ENCODE measurements around the gene INPP1. TPM values are rescaled to one million over a fixed set of nuclear protein-coding genes. Genes with fewer than 3 reads are reported as not detected.
A peak's percentile ranks its signal among the peaks of the same experiment; 100 is the strongest.
"Not testable (repeated sequence)": the region's sequence is repeated elsewhere in the genome, so short reads cannot be mapped to it uniquely, and the experiment has no call there.

The INPP1 gene, protein sequence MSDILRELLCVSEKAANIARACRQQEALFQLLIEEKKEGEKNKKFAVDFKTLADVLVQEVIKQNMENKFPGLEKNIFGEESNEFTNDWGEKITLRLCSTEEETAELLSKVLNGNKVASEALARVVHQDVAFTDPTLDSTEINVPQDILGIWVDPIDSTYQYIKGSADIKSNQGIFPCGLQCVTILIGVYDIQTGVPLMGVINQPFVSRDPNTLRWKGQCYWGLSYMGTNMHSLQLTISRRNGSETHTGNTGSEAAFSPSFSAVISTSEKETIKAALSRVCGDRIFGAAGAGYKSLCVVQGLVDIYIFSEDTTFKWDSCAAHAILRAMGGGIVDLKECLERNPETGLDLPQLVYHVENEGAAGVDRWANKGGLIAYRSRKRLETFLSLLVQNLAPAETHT
- 1 to 10 TPM; 6.7 to 7.8 TPM for total RNA-seq

DNA sequence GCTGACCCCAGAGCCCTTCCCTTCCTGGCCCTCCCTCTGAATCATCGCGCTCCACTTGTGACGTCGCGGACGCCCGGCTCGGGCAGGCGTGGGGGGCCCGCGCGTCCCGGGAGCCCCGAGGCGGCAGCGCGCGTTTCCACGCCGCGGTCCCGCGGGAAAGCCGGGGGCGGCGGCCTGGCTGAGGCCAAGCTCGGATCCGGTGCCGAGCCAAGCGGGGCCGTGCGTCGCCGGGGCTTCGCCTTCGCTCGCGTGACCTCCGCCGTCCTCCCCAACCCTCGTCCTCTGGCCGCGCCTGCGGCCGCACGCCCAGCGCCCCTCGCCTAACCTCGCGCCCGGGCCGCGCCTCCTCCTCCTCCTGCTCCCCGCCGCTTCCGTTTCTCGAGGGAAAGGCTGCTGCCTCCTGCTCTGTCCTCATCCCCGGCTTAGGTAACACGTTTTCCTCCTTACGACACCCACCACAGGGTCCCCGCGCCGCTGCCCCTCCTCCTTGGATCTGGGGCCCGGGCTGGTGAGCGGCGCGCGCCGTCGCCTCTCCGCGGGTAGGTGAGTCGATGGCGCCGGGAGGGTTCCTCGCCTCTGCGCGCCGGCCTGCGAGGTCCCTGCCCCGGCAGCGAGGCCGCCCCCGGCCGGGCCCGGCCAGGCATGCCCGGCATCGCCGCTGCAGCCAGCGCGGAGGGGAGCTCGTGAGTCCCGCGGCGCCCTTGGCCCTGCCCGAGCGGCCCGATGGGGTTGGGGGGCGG is at the start of gene INPP1:
INPP1 (plus strand) TSS at position 54 of the 740 bp plus-strand sequence. CDS start 16,514 bp downstream, outside the sequence.
- H3K36me3 Mint-ChIP-seq (ENCODE audit: low read depth) = no peaks in the 10 kb centered on the region
- intact Hi-C loops (cut with DNase I, micrococcal nuclease) = loop anchor here (1.0 to 2.0 kb wide), 2 partner anchors 23 kb away; no protein-coding TSS in a partner anchor
- H3K27ac Mint-ChIP-seq = peak within 1 kb of the TSS; percentile 75
- ChIA-PET CTCF (interaction anchor here (0.5 to 3.3 kb wide), 6 partner anchors 11 to 335 kb away, joined by 3 to 12 read pairs (median 4); no protein-coding TSS in a partner anchor), POLR2A (interaction anchor here (0.7 to 1.0 kb wide), 2 partner anchors 23 to 94 kb away, joined by 3 to 4 read pairs; no protein-coding TSS in a partner anchor)
- DNase-seq = peak; percentile 63
- no peaks in the 10 kb centered on the region for H3K9me3 Mint-ChIP-seq (ENCODE audit: low read depth)
- H3K4me3 Mint-ChIP-seq = peak within 1 kb of the TSS; percentile 66
- no peaks in the 10 kb centered on the region for H3K27me3 Mint-ChIP-seq
- ATAC-seq = peak; percentile 71
- peaks cover 12% of the 10 kb centered on the region for H3K4me1 Mint-ChIP-seq

DNA sequence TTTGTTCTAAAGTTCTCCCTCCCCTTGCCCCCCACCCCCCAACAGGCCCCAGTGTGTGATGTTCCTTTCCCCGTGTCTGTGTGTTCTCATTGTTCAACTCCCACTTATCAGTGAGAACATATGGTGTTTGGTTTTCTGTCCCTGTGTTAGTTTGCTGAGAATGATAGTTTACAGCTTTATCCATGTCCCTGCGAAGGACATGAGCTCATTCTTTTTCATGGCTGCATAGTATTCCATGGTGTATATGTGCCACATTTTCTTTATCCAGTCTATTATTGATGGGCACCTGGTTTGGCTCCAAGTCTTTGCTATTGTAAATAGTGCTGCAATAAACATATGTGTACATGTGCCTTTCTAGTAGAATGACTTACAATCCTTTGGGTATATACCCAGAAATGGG is 45.5 kb upstream of the INPP1 start:
- H3K4me3 Mint-ChIP-seq; H3K9me3 Mint-ChIP-seq (ENCODE audit: low read depth); DNase-seq; H3K27me3 Mint-ChIP-seq; H3K4me1 Mint-ChIP-seq; POLR2A ChIA-PET; CTCF ChIA-PET; intact Hi-C loops (cut with DNase I, micrococcal nuclease); H3K27ac Mint-ChIP-seq; ATAC-seq: not testable (repeated sequence)
- H3K36me3 Mint-ChIP-seq (ENCODE audit: low read depth) = peaks cover 53% of the 10 kb centered on the region

GRCh38 chr2:190301032-190301431 is 42.4 kb upstream of the INPP1 start:
- intact Hi-C loops (cut with DNase I, micrococcal nuclease) = no loop called here
- no peak overlapping the region for H3K27ac Mint-ChIP-seq

GRCh38 chr2:190302052-190302451 is 41.3 kb upstream of the INPP1 start:
- peaks cover 5% of the 10 kb centered on the region for H3K9me3 Mint-ChIP-seq (ENCODE audit: low read depth)
- ChIA-PET POLR2A (no interaction called here), CTCF (no interaction called here)
- intact Hi-C loops (cut with DNase I, micrococcal nuclease) = no loop called here
- no peak overlapping the region for H3K4me3 Mint-ChIP-seq
- H3K4me1 Mint-ChIP-seq = peaks cover 13% of the 10 kb centered on the region
- DNase-seq = no peak
- H3K27me3 Mint-ChIP-seq = no peaks in the 10 kb centered on the region
- peaks cover 51% of the 10 kb centered on the region for H3K36me3 Mint-ChIP-seq (ENCODE audit: low read depth)
- ATAC-seq = no peak
- H3K27ac Mint-ChIP-seq = no peak overlapping the region

More at GRCh38 chr2:190301032-190301431, 42.4 kb upstream of the INPP1 start:
- Mint-ChIP-seq H3K9me3 (ENCODE audit: low read depth) (peaks cover 5% of the 10 kb centered on the region), H3K27me3 (no peaks in the 10 kb centered on the region), H3K36me3 (ENCODE audit: low read depth) (peaks cover 55% of the 10 kb centered on the region), H3K4me1 (peaks cover 13% of the 10 kb centered on the region), H3K4me3 (no peak overlapping the region)
- DNase-seq (no peak), ATAC-seq (no peak)
- CTCF ChIA-PET = no interaction called here
- POLR2A ChIA-PET = no interaction called here

DNA sequence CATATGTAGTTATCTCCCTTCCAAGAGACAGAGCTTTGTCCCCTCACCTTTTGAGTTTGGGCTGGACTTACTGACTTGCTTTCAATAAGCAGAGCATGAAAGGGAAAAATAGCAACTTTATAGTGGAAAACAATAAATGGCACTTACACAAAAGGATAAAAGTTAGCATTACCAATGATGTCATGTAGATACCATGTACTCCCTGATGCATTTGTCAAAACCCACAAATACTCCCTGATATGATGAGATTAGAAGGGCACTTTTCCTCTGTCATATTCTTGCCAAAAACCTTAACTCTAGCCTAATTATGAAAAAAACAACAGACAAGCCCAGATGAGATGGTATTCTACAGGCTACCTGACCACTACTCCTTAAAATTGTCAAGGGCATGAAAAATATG is 39.7 kb upstream of the INPP1 start:
- intact Hi-C loops (cut with DNase I, micrococcal nuclease) = no loop called here
- POLR2A ChIA-PET = no interaction called here
- Mint-ChIP-seq H3K4me1 (peaks cover 13% of the 10 kb centered on the region), H3K36me3 (ENCODE audit: low read depth) (peaks cover 41% of the 10 kb centered on the region), H3K4me3 (no peak overlapping the region), H3K27me3 (no peaks in the 10 kb centered on the region), H3K27ac (no peak overlapping the region), H3K9me3 (ENCODE audit: low read depth) (peaks cover 5% of the 10 kb centered on the region)
- ATAC-seq (no peak), DNase-seq (no peak)
- CTCF ChIA-PET = interaction anchor here (1.9 kb wide), 1 partner anchor 15 kb away, joined by 5 read pairs; the partner anchor contains the start of gene HIBCH

- Mint-ChIP-seq H3K4me1 (peaks cover 13% of the 10 kb centered on the region), H3K27ac (no peak overlapping the region), H3K9me3 (ENCODE audit: low read depth) (peaks cover 5% of the 10 kb centered on the region), H3K4me3 (no peak overlapping the region), H3K36me3 (ENCODE audit: low read depth) (peaks cover 42% of the 10 kb centered on the region), H3K27me3 (no peaks in the 10 kb centered on the region)
- CTCF ChIA-PET = interaction anchor here (1.9 kb wide), 1 partner anchor 14 kb away, joined by 5 read pairs; the partner anchor contains the start of gene HIBCH
- POLR2A ChIA-PET = no interaction called here
- DNase-seq = no peak
- ATAC-seq = peak; percentile 66
- intact Hi-C loops (cut with DNase I, micrococcal nuclease) = no loop called here
These were observed 39.0 kb upstream of the INPP1 start for GRCh38 chr2:190304404-190304803.

- no peak for ATAC-seq
- H3K27me3 Mint-ChIP-seq = no peaks in the 10 kb centered on the region
- intact Hi-C loops (cut with DNase I, micrococcal nuclease) = no loop called here
- no peaks in the 10 kb centered on the region for H3K9me3 Mint-ChIP-seq (ENCODE audit: low read depth)
- peaks cover 21% of the 10 kb centered on the region for H3K36me3 Mint-ChIP-seq (ENCODE audit: low read depth)
- H3K4me1 Mint-ChIP-seq = peaks cover 13% of the 10 kb centered on the region
- H3K27ac Mint-ChIP-seq = no peak overlapping the region
- no peak overlapping the region for H3K4me3 Mint-ChIP-seq
- no peak for DNase-seq
- ChIA-PET CTCF (interaction anchor here (0.7 to 1.8 kb wide), 2 partner anchors 8 to 138 kb away, joined by 3 to 6 read pairs; no protein-coding TSS in a partner anchor), POLR2A (interaction anchor here (0.6 kb wide), 1 partner anchor 401 kb away, joined by 4 read pairs; no protein-coding TSS in a partner anchor)
These were observed 35.4 kb upstream of the INPP1 start for GRCh38 chr2:190308031-190308430.

- ChIA-PET POLR2A (no interaction called here), CTCF (interaction anchor here (0.7 to 1.0 kb wide), 3 partner anchors 81 to 223 kb away, joined by 3 read pairs; no protein-coding TSS in a partner anchor)
- intact Hi-C loops (cut with DNase I, micrococcal nuclease) = loop anchor here in 1 of 2 experiments (10.0 kb wide), 1 partner anchor 647 kb away; the partner anchor contains the start of gene ASNSD1
- H3K27ac Mint-ChIP-seq = no peak overlapping the region
- H3K4me3 Mint-ChIP-seq = no peak overlapping the region
- ATAC-seq (no peak), DNase-seq (no peak)
- H3K27me3 Mint-ChIP-seq = no peaks in the 10 kb centered on the region
- H3K36me3 Mint-ChIP-seq (ENCODE audit: low read depth) = peaks cover 16% of the 10 kb centered on the region
- no peaks in the 10 kb centered on the region for H3K9me3 Mint-ChIP-seq (ENCODE audit: low read depth)
- peaks cover 21% of the 10 kb centered on the region for H3K4me1 Mint-ChIP-seq
These were observed 31.3 kb upstream of the INPP1 start for GRCh38 chr2:190311893-190312634.

GRCh38 chr2:190312635-190313025 is 30.8 kb upstream of the INPP1 start:
- DNase-seq; ATAC-seq; H3K4me3 Mint-ChIP-seq; H3K9me3 Mint-ChIP-seq (ENCODE audit: low read depth); H3K27ac Mint-ChIP-seq; H3K27me3 Mint-ChIP-seq; POLR2A ChIA-PET: not testable (repeated sequence)
- H3K36me3 Mint-ChIP-seq (ENCODE audit: low read depth) = peaks cover 21% of the 10 kb centered on the region
- H3K4me1 Mint-ChIP-seq = peaks cover 26% of the 10 kb centered on the region
- intact Hi-C loops (cut with DNase I, micrococcal nuclease) = loop anchor here in 1 of 2 experiments (10.0 kb wide), 1 partner anchor 648 kb away; the partner anchor contains the start of gene ASNSD1
- CTCF ChIA-PET = interaction anchor here (0.7 to 0.8 kb wide), 3 partner anchors 81 to 260 kb away, joined by 3 read pairs; no protein-coding TSS in a partner anchor

GRCh38 chr2:190313880-190314279 is 29.5 kb upstream of the INPP1 start:
- no peak overlapping the region for H3K4me3 Mint-ChIP-seq
- DNase-seq (no peak), ATAC-seq (no peak)
- ChIA-PET POLR2A (no interaction called here), CTCF (interaction anchor here (0.9 kb wide), 1 partner anchor 31 kb away, joined by 3 read pairs; no protein-coding TSS in a partner anchor)
- peaks cover 36% of the 10 kb centered on the region for H3K4me1 Mint-ChIP-seq
- H3K36me3 Mint-ChIP-seq (ENCODE audit: low read depth) = peaks cover 18% of the 10 kb centered on the region
- no peak overlapping the region for H3K27ac Mint-ChIP-seq
- intact Hi-C loops (cut with DNase I, micrococcal nuclease) = loop anchor here (2.0 to 10.0 kb wide), 2 partner anchors 225 to 649 kb away; partner anchors contain the start of gene ASNSD1 (in 1 of the 2)
- no peaks in the 10 kb centered on the region for H3K27me3 Mint-ChIP-seq
- H3K9me3 Mint-ChIP-seq (ENCODE audit: low read depth) = no peaks in the 10 kb centered on the region

All from activated CD4-positive, alpha-beta T cell treated with anti-CD3 and anti-CD28 coated beads for 36 hours (primary cell).